Esophagus squamous epithelium (tissue), 4 donors: Measurements from ENCODE around the gene ABCA12.

Experiments used
- POLR2A ChIP-seq, 4 donors: fragments of 450-650 bp; IDR thresholded peaks; one replicate each; pipeline ENCODE4 v1.6.1; 2017; ENCODE audit warnings: antibody characterized with exemption in 4 of 4, mild to moderate bottlenecking in 4 of 4, moderate library complexity in 3 of 4
- TF ChIP-seq, protein P1 (sequence below), 6 experiments: fragments of 450-650 bp in 4 of 6; fragments of 200-600 bp in 2 of 6; sonication (generic) in 2 of 6; IDR thresholded peaks; one replicate each; pipeline ENCODE4 v1.5.1; 2016 to 2019; ENCODE audit warnings: antibody characterized with exemption in 6 of 6, mild to moderate bottlenecking in 4 of 6, moderate library complexity in 4 of 6

- TF ChIP-seq, protein P1, sequence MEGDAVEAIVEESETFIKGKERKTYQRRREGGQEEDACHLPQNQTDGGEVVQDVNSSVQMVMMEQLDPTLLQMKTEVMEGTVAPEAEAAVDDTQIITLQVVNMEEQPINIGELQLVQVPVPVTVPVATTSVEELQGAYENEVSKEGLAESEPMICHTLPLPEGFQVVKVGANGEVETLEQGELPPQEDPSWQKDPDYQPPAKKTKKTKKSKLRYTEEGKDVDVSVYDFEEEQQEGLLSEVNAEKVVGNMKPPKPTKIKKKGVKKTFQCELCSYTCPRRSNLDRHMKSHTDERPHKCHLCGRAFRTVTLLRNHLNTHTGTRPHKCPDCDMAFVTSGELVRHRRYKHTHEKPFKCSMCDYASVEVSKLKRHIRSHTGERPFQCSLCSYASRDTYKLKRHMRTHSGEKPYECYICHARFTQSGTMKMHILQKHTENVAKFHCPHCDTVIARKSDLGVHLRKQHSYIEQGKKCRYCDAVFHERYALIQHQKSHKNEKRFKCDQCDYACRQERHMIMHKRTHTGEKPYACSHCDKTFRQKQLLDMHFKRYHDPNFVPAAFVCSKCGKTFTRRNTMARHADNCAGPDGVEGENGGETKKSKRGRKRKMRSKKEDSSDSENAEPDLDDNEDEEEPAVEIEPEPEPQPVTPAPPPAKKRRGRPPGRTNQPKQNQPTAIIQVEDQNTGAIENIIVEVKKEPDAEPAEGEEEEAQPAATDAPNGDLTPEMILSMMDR (IDR thresholded peaks at IDR 0.05), result no peak
- no peak for TF ChIP-seq POLR2A (IDR thresholded peaks at IDR 0.05)
Observed at GRCh38 chr2:215171151-215171550, 32.7 kb upstream of the ABCA12 start.
